ENCODE data around the gene CD248.
"Not testable (repeated sequence)": the region's sequence is repeated elsewhere in the genome, so short reads cannot be mapped to it uniquely, and the experiment has no call there.

The CD248 gene

GRCh38 chr11:66361502-66361941 lies 44.7 kb upstream of the CD248 start:
- no peak for TF ChIP-seq CTCF (IDR thresholded peaks at IDR 0.05; ENCODE audit: extremely low read depth, missing control alignments)
- peak; percentile 4 for DNase-seq (ENCODE audit: low spot score)

- TF ChIP-seq CTCF (IDR thresholded peaks at IDR 0.05; ENCODE audit: extremely low read depth, missing control alignments), result no peak
- peak; percentile 8 for DNase-seq (ENCODE audit: low spot score)
These were observed 43.7 kb upstream of the CD248 start for GRCh38 chr11:66360406-66361073.

- TF ChIP-seq CTCF (IDR thresholded peaks at IDR 0.05; ENCODE audit: extremely low read depth, missing control alignments), result no peak
- peak; percentile 7 for DNase-seq (ENCODE audit: low spot score)
These were observed 42.8 kb upstream of the CD248 start for GRCh38 chr11:66359662-66360087.

- not testable (repeated sequence) for DNase-seq (ENCODE audit: low spot score)
These were observed 33.9 kb upstream of the CD248 start for GRCh38 chr11:66350560-66351235.

GRCh38 chr11:66349084-66349386 lies 32.2 kb upstream of the CD248 start:
- no peak for TF ChIP-seq CTCF (IDR thresholded peaks at IDR 0.05; ENCODE audit: extremely low read depth, missing control alignments)
- no peak for DNase-seq (ENCODE audit: low spot score)

- no peak for TF ChIP-seq CTCF (IDR thresholded peaks at IDR 0.05; ENCODE audit: extremely low read depth, missing control alignments)
- peak; percentile 90 for DNase-seq (ENCODE audit: low spot score)
These were observed 30.8 kb upstream of the CD248 start, which contains the start of gene B4GAT1 for GRCh38 chr11:66347425-66348276. Gene B4GAT1, minus strand, starts transcription at chr11:66347629. Its CDS starts 84 bp downstream, at chr11:66347545.

- TF ChIP-seq CTCF (IDR thresholded peaks at IDR 0.05; ENCODE audit: extremely low read depth, missing control alignments), result no peak
- DNase-seq (ENCODE audit: low spot score), result no peak
These were observed 29.9 kb upstream of the CD248 start for GRCh38 chr11:66346476-66347424.

Measured in GM20000 (cell line).